Posterior vena cava (tissue), 2 donors: ENCODE data around the gene RING1. TPM values are rescaled to one million over a fixed set of nuclear protein-coding genes. Genes with fewer than 3 reads are reported as not detected.

Experiments
- DNase-seq: peaks from one replicate; pipeline ENCODE4 v3.0.0-alpha.2; 2020; ENCODE audit warnings: low spot score
- intact Hi-C, 2 donors: fragments of 100-400 bp; cut with DNase I; formaldehyde crosslinking; loops; one replicate each; pipeline versions ENCODE4 v1.14.1 to v1.14.2; 2022 to 2023
- total RNA-seq, 2 donors: library from RNA; stranded (reverse); fragmentation: NEBNext Ultra II Directional; extraction: Animal tissue kit (Norgen Biotek cat#: 25700); gene quantifications; one replicate each; pipeline ENCODE4 v1.2.1, GENCODE V29; 2021
- donor health status: DM: yes; HTN: yes; CAD: no.
- donor health status: DM: yes; HTN: yes; CAD: no.

The RING1 gene
- total RNA-seq, 2 donors from 2014 or later = 29.8 to 32.2 TPM

DNA sequence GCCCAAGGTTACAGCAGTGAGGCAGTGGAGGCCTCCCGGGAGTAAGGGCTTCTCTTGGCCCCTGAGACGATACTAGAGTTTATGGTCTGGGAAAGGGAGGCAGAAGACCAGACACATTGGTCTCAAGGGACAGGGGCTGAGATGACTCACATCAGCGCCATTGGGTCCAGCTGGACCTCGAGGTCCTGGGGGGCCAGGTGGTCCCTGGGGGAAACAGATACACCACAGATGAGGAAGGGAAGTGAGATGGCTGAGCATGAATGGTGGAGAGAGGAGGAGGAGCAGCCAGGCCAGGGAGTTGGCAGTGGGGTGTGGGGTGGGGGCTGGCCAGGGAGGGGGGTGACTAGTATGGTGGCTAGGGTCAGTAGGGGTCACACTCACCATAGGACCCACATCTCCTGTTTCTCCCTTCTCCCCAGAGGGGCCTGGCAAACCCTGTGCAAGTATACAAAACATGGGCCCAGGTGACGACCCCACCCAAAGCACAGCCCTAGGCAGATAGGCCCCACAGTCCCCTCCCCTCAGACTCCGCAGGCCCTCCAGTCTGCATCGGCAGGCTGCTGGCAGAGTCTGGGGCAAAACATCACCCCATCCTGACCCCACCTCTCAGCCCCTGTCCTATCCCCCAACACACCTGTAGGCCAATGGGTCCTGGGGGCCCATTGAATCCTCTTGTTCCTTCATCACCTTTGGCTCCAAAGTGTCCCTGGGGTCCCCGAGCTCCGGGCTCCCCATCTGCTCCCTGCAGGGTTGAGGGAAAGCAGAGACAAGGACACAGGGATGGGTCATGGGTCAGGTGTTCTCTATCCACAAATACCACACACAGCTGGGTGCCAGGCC lies 37.9 kb upstream of the RING1 start:
- intact Hi-C loops = no loop called here
- peak; percentile 64 for DNase-seq

DNA sequence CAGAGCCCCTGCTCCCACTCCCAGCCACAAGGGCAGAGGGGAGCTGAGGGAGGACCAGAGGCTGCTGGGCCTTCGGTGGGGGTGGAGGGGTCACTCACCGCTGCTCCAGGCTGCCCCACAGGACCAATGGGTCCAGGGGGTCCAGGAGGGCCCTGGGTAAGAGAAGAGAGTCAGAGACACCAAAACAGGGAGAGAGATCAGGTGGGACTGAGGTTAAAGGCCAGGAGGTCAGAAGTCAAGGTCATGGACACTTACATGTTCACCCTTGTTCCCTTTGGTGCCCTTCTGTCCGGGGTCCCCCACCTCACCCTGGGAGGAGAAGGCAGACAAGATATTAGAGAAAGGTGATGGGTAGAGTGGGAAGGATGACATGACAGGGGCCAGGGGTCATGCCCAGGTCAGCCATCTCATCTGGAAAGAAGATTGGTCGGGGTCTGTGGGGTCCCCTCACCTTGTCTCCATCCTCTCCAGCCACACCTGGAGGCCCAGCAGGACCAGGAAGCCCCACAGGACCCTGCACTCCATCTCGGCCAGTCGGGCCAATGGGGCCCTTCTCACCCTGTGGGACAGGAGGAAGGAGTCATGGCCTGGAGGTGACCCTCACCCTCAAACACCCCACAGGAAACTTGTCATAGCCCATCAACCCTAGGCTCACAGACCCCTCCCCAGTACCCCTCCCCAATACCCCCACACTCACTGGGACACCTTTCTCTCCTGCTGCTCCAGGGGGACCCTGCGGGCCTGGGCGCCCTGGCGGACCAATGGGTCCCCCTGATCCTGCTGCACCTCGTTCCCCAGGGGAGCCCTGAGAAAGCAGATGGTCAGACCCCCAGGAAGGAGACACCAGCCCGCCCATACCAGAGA lies 37.1 kb upstream of the RING1 start:
- peak; percentile 70 for DNase-seq
- intact Hi-C loops = no loop called here

DNA sequence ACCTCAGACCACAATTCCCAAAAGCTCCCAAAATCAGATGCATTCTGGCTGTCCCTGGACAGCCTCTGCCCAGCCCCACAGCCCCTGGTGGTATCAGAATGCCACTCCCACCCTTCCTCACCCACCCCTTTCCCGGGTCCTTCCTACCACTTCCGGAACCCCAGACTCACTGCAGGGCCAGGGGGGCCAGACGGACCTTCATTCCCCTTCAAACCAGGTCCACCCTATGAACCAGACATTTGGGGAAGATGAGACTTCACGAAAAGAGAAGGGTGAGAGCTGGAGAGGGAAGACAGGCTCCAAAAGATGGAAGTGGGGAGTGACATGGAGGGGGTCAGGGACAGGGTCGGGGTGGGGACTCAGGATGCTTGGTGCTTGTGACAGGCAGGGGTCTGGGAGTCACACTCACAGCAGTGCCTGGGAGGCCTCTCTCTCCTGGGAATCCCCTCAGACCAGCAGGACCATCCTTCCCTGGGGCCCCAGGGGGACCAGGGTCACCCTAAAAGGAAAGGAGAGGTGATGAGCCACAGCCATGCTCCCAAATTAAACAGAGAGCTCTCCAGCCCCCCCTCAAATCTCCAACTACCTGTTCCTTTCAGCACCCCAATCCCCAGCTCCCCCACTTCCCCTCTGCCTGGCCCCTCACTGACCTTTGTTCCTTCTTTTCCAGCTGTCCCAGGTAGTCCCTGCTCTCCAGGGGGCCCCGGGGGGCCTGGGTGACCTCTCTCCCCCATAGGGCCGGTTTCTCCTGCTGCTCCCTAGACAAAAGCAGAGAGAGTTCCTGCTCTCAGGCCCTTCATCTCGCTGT lies 36.2 kb upstream of the RING1 start:
- DNase-seq = no peak
- intact Hi-C loops = no loop called here

DNA sequence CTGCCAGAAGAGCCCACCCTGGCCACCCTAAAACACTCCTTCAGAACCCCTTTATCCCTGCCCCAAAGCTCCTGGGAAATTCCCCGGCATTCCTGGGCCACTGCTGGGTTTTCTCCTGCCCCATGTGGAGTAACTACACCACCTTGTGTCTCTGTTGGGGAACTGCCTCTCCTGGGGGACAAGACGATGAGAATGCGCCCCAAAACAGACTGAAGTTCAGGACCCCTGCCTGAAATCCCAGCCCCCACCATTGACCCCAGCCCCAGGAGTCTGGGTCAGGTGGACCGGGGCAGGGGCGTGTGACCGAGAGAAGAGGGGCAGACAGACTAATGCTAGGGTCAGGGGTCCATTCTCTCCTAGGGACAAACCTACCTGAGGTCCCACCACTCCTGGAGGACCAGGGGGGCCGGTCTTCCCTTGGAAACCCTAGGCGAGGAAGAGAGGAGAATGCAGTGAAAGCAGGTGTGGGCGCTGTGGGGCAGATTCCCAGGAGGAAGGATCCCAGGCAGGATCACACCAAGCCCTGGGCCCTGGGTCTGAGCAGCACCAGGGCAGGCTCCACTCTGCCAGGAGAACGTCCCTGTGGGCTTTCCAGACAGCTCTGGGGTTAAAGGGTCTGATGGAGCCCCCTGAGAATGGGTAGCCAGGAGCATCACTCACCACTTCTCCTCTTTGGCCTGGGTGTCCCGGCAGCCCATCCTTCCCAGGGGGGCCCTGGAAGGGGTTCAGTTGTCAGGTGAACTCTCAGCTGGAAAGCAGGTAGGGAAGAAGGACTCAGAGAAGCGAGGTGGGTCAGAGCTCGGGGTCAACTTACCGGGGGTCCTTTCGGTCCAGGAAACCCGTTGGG lies 35.4 kb upstream of the RING1 start:
- intact Hi-C loops = no loop called here
- DNase-seq = peak; percentile 68

DNA sequence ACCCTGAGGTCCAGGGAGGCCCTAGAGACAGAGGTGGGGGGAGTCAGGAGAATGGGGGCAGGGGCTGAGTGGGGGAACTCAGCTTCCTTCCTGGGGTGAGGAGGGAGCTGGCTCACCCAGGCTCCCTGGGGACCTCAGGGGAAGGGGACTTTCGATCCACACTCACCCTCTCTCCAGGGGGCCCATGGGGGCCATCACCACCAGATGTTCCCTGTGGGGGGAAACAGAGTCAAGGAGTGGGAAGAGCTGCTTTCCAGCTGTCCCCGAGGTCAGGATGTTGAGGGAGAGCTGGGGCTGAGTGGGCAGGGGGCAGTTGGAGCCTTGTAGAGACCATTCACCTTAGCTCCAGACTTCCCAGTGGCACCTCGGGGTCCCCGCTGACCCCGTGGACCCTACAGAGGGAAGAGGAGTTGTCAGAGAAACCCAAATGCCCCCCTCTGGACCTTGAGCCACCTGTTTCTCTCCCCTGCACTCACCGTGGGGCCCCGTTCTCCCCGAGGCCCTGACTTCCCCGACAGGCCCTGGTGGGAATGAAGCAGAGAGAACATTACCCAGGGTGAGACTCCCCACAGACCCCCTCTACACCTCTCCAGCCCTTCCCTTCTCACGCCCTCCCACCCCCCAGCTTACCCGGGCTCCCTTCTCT lies 34.6 kb upstream of the RING1 start:
- DNase-seq = peak; percentile 54
- intact Hi-C loops = no loop called here

DNA sequence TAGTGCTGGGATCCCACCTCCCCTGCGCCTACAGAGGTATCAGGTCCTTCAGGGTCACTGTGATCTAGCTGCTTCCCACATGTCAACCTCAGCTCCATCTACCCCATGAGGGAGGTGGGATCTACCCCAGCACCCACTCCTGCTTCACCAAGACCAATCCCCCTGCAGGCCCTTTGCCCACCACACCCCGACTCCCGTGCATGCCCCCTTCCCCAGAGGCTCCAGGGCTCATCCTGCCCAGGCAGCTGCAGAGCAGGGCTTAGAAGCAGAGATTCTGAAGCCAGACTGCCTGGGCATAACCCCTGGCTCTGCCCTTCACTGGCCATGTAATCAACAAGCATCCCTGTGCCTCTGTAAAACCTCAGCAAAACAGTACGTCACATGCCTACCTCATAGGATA lies 33.5 kb upstream of the RING1 start:
- intact Hi-C loops = no loop called here
- DNase-seq = no peak

DNA sequence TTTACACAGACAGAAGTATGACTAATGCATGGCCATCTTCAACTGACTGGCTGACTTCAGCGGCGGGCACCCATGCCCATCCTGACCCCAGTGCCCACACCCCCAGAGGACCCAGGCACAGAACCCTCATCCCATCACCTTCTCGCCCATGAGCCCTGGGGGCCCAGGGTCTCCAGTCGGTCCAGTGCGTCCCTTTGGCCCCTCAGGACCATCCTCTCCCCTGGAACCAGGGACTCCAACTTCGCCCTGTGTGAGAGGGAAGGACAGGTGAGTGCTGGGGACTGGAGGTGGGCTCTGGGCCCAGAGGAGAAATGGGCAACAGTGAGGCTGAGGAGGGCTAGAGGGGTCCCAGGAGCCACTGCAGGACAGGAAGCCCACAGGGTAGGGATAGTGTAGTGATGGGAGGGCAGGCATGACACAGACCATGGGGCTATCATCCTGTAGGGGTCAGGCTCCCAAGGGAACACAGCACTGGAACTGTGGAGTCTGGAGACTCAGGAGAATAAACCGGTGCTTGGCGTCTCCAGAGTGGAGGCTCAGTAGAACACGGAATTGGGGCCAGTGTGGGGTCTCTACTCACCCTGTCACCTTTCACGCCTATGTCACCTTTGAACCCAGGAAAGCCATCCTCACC lies 32.7 kb upstream of the RING1 start:
- peak; percentile 63 for DNase-seq
- intact Hi-C loops = no loop called here

DNA sequence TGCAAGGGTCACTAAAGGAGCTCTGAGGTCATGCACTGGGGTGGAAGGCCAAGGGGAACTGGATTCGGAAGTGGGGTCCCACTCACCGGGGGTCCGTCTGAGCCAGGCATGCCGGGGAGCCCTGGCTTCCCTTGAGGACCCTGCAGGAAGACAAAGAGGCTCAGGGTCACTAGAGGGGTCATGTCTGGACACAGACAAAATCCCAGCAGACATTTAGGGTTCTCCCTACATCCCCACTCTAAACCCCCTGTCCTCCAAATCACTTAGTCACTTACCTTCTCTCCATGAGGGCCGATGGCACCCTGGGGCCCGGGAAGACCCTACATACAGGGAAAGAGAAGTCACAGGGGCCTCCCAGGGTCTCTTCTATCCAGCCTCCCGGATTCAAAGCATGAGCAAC lies 31.4 kb upstream of the RING1 start:
- no peak for DNase-seq
- intact Hi-C loops = no loop called here

DNA sequence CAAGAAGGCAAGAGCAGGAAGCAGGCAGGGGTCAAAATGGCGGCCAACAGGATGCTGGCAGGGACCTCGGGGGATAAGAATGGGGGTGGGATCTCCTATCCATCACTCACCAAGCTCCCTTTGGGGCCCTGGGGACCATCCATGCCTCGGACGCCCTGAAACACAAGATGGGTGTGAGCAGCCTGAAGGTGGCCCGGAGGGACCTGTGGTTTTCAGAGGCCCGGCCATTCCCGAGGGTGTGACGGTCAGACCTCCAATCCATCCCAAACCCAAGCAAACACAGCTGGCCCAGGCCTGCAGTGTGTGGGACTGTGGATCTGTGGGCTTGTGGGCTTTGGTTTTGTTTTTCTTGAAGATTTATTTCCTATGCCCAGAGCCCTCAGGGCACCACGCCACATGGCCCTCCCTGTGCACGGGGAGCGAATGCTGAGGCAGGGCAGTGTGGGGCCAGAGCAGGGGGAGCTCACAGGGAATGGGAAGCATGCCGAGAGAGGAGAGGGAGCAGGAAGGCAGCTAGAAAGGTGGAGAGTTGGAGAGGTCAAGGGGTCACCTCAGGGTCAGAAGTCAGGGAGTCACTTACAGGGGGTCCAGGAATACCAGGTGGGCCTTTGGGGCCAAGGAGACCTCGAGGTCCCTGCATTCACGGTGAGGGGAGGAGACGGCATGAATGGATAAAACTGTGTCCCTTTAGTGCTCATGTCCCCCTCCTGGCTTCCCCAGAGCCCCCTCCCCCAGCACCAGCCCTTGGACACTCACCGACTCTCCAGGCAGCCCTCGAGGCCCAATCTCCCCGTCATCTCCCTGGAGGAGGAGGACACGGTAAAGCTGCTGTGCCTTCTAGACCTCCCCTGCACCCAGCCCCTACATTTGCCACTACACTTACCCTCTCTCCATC lies 30.5 kb upstream of the RING1 start:
- intact Hi-C loops = no loop called here
- DNase-seq = peak; percentile 74

DNA sequence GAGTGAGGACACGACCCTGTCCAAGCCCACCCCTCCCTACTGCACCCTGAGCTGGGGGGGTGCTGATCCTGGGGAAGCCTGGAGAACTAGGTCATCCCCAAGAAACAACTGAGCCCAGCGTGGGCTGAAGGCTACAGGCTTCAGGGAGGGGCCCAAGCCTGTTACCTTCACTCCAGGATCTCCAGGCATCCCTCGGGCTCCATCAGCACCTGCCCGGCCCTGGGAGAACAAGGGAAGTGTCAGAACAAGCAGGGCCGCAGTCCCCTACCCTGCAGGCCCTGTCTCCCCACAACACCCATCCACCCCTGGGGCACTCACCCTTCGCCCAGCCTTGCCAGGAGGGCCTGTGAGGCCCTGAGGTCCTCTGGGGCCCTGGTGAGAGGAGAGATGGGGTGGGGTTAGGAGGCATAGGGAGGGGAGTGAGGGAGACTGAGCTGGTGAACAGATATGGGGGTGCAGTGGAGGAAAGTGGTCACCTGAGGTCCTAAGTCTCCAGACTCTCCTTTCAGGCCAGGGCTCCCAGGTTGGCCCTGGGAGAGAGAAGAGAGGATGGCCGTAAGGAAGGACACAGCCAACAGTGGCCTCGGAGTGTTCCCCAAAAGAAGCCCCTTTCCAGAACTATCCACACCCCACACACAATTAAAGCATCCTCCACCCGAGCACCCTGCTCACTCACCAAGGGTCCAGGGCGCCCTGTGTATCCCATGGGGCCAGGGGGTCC lies 29.4 kb upstream of the RING1 start:
- DNase-seq = peak; percentile 61
- intact Hi-C loops = no loop called here

DNA sequence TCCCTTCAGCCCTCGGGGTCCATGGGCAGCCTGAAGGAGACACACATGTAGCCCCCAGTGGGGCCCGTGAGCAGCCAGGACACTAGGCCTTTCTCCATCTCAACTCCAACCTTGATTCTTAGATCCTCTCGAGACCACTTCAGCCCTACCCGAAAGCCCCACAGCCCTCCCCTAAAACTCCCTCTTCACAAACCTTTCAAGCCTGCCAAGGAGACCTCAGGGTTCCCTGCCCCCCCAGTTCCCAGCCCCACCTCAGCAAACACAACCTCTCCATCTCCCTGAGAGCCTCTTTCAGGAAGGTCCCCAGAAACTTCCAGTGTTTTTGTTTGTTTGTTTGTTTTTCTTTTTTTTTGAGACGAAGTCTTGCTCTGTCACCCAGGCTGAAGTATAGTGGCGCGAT lies 27.2 kb upstream of the RING1 start:
- DNase-seq = peak; percentile 61
- intact Hi-C loops = no loop called here

DNA sequence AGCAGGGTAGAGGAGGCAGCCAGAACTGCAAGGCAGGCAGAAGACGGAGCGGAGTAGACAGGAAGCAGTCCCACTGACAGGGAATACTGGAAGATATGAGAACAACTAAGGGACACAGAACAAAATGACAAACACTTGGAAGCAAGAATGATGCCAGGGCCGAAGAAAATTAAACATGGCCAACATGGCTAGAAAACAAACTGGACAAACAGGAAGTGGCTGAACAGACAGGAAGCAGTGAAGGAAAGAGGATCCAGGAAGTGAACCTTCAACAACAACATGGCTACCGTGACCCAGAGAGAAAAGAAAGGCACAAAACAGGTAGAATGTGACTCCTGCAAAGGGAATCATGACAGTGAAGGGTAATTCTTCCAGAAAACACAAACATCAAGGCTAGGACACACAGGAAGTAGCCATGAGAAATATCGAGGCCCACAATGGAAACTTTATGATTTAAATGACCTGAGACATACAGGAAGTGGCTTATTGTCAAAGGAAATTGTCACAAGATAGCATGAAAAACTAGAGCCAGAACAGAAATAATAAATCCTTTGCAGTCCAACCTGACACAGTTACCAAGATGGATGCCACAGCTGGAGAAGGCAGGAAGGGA lies 25.1 kb upstream of the RING1 start:
- intact Hi-C loops = no loop called here
- no peak for DNase-seq

DNA sequence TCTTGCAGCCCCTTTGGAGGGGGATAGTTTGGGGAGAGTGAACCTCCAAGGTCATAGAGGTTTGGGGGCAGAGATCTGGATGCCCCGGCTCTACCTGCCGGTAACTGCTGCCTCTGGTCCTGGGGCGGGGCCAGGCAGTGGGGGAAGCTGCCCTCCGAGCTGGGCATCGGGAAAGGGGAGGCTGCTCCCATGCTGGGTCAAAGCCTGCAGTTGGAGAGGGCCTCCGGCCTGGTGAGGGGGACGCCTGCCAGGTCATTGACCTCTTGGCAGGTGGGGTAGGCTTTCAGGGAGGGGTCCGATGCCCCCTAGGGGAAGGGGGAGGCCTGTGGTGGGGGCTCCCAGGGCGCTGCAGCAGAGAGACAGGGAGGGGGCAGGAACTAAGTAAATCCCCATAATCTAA lies 23.1 kb upstream of the RING1 start:
- DNase-seq = no peak

DNA sequence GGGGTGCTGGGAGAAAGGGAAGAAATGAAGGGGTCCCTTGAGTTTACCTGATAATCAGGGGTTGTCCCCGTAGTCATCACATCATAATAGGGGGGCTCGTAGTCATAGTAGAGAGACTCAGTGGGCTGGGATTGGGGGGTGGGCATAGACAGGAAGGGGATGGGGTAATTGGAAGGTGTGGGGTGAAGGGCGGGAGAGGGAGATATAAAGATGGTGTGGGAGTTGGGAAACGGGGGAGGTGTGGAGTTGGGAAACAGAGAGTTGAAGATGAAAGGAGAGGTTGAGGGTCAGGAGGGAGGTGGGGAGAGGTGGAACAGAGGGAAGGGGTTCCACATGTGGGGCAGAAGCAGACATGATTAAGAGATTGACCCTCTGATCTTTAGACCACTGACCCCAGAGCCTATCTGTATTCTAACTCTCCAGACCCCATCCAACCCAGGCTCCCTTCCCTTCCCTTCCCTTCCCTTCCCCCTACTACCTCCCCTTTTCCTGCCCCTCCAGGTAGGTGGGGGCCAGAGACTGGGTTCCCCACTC lies 22.6 kb upstream of the RING1 start:
- intact Hi-C loops = no loop called here
- no peak for DNase-seq

More for the DNA sequence above, 23.1 kb upstream of the RING1 start:
- intact Hi-C loops = no loop called here

DNA sequence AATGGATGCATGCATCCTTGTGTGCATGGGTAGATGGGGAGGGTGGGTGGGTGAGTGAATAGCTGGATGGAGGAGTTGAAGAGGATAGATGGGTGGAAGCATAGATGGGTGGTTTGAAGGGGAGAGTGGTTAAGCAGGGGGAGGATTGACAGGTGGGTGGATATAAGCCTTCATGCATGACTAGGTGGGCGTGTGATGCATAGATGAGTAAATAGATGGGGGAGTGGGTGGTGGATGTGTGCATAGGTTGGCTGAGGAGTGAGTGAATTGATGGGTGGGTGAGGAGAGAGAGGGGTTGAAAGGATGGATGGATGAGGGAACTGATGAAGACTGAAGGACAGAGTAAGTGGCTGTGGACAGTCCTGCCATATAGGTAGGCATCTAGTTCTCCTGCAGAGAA lies 20.5 kb upstream of the RING1 start:
- intact Hi-C loops = no loop called here
- DNase-seq = no peak

DNA sequence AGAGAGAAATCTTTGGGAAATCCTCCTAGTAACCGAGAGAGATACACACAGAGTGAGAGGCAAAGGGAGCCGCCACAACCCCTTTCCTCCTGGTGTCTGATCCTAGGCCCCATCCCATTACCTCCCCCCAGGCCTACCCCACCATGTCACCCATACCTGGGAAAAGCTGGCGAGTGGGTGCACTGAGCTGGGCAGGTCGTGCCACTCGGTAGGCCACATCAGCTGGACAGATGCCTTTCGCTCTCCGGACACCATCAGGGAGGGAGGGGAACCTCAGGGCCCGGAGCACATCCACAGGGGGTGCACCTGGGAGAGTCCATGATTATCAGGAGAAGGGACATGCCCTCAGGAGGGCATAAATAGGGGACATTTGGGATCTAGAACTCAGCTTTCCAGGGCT lies 19.1 kb upstream of the RING1 start:
- peak; percentile 70 for DNase-seq
- intact Hi-C loops = no loop called here
